Activated naive CD8-positive, alpha-beta T cell treated with anti-CD3 and anti-CD28 coated beads, Interleukin-2, amount 50 U/mL, for 24 hours (primary cell): ENCODE data around the gene ERCC6L.

Experiments
- ATAC-seq: fragments of 150-1000 bp; cut with Tn5 transposase; one replicate; pipeline ENCODE4 v1.10.0; 2021
- DNase-seq: peaks from one replicate; pipeline ENCODE4 v3.0.0; 2021
- H3K27ac Mint-ChIP-seq: one replicate; pipeline ENCODE4 v1.8.0; 2021; ENCODE audit warnings: mild to moderate bottlenecking, mixed read lengths
- H3K27me3 Mint-ChIP-seq: one replicate; pipeline ENCODE4 v1.8.0; 2021; ENCODE audit warnings: mixed read lengths
- H3K36me3 Mint-ChIP-seq: one replicate; pipeline ENCODE4 v1.8.0; 2021; ENCODE audit warnings: low read depth, mixed read lengths
- H3K4me1 Mint-ChIP-seq: one replicate; pipeline ENCODE4 v1.8.0; 2021; ENCODE audit warnings: mixed read lengths
- H3K4me3 Mint-ChIP-seq: one replicate; pipeline ENCODE4 v1.8.0; 2021; ENCODE audit warnings: mild to moderate bottlenecking, moderate library complexity, mixed read lengths
- H3K9me3 Mint-ChIP-seq: one replicate; pipeline ENCODE4 v1.8.0; 2021; ENCODE audit warnings: mixed read lengths

Gene ERCC6L

DNA sequence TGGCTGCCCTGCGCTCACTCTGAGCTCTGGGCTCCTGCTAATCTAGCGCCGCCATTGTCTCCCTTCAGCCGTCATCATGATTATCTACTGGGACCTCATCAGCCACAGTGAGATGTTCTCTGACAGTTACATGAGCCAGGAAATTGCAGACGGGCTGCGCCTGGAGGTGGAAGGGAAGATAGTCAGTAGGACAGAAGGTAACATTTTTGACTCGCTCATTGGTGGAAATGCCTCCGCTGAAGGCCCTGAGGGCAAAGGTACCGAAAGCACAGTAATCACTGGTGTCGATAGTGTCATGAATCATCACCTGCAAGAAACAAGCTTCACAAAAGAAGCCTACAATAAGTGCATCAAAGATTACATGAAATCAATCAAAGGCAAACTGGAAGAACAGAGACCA lies 79.1 kb downstream of the ERCC6L start:
- Mint-ChIP-seq H3K4me3 (no peak overlapping the region), H3K27ac (no peak overlapping the region), H3K27me3 (no peaks in the 10 kb centered on the region), H3K9me3 (no peaks in the 10 kb centered on the region), H3K4me1 (no peaks in the 10 kb centered on the region), H3K36me3 (no peaks in the 10 kb centered on the region)
- ATAC-seq = no peak
- no peak for DNase-seq

DNA sequence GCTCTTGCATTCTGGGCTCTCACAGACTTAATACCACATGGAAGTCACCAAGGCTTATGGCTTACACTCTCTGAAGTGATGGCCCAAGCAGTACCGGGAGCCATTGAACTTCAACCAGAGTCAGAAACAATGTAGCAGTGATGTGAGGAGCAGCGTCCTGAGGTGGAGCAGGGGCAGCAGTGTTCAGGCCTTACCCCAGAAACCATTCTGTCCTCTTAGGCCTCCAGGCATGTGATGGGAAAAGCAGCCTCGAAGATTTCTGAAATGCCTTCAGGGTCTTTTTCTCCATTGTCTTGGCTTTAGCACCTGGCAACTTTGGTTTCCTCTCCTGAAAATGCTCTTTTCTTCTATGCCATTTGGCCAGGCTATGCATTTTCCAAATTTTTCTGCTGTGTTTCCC lies 80.1 kb downstream of the ERCC6L start:
- Mint-ChIP-seq H3K4me3 (no peak overlapping the region), H3K9me3 (no peaks in the 10 kb centered on the region), H3K36me3 (no peaks in the 10 kb centered on the region), H3K4me1 (no peaks in the 10 kb centered on the region), H3K27me3 (no peaks in the 10 kb centered on the region), H3K27ac (no peak overlapping the region)
- DNase-seq (no peak), ATAC-seq (no peak)
